ENCODE measurements around the gene DMD.
"Not testable (repeated sequence)": the region's sequence is repeated elsewhere in the genome, so short reads cannot be mapped to it uniquely, and the experiment has no call there.

DMD gene

DNA sequence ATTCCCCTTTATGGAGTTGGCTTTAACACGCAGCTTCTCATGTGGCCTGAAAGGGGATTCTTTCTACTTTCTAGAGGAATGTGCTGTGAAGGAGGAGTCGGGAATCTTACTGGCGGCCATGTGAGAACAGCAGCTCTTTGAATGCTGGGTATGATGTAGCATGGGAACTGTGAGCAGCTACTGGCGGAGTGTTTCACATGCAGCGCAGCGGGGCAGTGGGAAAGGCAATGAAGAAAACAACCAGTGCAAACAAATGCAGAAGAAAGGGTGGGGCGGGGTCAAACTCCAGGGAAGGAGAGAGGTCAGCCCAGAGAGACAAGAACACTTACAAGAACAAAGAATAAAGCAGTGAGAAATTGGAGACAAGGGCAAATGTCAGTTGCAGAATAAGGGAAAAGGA is 1775.8 kb downstream of the DMD start:
- no peak for DNase-seq (ENCODE audit: low spot score)

DNA sequence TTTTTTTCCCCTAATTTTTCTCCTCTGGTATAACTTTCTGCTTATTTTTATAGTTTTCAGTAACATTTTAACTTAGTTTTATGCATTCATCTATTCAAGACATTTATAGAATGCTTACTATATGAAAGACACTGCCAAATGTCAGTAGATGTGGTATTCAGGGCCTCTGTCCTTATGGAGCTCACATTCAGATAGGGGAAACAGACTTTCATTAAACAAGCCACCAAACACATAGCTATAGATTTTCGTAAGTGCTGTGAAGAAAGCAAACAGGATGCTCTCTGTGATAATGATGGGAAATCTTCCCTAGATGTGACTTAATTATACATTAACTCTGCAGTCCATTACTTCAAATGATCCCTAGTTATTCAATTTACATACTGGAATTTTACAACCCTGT is 1777.5 kb downstream of the DMD start:
- DNase-seq (ENCODE audit: low spot score), result no peak

DNA sequence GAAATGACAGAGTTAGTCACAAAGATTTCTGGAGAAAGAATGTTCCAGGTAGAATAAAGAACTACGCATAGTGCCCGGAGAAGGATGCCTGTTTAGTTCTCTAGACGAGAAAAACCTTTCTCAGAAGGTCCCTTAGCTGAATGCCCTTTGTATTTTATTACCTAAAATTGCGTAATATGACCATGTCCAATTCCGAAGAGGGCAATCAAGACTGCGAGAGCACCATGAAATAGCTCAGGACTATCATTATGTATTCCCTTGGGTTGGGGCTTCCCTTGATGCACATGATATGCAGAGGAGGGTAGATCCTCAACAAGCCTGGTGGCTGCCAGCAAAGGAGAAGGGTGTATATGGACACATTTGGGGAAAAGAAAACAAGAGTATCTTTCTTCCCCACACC is 1781.4 kb downstream of the DMD start:
- DNase-seq (ENCODE audit: low spot score), result no peak

DNA sequence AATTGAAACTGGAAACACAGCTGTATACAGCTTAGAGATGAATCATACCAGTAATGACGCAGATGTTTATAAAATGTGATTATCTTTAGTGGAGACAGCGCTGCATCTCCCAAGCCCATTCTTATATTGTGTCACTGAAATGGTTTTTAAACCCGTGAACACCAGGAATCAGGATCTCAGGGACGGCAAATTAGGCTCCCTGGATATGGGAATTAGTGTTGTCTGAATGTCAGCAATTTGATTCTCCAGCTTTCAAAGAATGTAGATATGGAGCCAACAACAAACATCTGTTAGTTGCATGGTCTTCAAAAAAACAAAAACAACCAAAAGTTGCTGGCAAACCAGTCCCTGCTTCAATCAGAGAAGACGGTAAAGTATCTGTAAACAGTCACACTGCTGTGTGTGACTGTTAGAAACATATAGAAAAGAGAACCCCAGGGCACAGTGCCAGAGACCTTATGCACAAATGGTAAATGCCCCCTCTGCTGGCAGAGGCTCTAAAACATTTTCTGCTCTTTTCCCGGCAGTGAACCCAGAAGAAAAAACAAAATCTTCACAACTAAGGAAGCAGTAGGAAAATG is 1787.7 kb downstream of the DMD start:
- DNase-seq (ENCODE audit: low spot score), result no peak

DNA sequence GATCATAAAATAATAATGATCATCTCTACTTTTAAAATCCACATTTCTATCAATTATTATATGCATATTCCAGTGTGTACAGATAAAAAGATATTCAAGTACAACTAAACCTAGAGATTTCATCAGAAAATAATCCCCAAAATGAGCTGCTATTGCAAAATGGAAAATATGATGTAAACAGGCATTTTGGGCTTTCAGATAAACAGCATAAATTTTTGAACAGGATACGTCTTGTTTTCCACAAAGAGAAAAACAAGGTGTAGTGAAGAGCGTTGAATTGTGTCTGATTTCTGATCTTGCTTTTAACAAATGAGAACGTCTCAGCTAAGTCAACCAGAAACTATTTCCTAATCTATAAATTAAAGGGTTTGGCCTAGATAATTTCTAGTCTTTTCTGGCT is 1789.9 kb downstream of the DMD start:
- DNase-seq (ENCODE audit: low spot score), result no peak

DNA sequence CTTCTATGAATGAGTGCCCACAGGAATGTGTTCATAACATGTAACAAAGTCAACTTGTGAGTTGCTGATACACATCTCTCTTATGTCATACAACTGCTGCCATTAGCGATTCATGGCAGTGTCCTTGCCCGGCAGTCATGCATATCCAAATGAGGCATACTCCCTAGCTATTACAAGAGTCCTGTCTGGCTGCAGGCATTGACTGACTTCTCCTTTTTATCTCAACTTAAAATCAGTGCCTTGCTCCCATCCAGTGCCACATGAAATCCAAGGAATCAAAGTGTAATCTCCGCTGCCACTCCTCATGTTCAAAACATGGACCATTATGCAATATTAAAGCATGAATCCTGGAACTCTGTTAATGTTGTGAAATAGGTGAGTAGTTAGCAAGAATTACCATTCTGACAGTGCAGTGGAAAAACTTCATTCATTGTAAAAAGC is 1790.6 kb downstream of the DMD start:
- DNase-seq (ENCODE audit: low spot score), result no peak

DNA sequence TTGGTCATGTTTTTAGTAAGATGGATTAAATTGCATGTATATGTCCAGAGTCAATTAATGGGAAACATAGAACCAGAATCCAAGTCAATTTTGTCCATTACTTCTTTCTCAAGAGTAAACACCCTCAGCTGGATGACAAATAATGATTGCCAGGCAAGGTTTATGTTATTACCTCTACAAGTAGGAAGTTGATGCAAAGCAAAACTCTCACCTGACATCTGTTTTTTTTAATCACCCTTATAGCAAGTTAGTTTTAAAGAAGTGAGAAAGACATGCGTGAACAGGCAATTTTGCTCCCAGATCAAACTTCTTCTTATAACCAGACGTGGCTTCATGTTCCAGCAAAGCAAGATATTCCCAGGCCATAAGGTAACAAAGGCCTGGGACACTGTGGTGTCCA is 1791.0 kb downstream of the DMD start:
- DNase-seq (ENCODE audit: low spot score), result no peak

DNA sequence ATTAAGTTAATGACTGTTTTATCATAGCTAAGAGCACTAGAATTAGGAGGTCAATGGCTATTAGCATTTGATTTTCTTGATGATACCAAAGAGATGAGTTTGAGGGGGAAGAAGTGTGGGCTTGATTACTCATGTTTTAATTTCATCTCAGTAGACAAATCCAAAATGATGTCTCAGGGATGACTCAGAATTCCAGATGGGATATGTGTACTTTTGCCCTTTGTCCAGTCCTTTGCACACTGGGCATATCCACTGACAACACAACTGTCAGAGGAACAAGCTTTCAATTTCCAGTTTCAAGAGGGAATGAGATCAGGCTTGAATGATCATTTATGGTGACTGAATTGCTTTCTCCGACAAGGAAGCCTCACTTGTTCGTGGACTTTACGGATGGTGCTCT is 1814.2 kb downstream of the DMD start:
- peak; percentile 0 for DNase-seq (ENCODE audit: low spot score)

DNA sequence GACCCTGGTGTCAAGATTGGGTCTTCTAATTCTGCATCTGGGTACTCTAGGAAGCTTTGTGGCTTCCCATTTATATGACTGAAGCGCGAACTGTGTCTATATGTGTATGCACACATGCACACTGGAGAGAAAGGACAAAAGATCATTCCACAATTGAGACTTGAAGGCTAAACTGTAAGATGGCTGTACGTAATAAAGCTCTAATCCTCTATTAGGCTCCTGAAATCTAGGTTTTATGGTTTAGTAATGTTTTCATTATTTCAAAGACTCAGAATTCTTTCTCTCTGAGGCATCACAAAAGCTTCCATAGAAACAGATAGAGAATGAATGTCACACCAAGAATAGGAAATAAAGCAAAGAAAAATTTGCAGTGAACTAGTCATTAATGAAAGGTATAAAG is 1818.8 kb downstream of the DMD start:
- DNase-seq (ENCODE audit: low spot score), result no peak

DNA sequence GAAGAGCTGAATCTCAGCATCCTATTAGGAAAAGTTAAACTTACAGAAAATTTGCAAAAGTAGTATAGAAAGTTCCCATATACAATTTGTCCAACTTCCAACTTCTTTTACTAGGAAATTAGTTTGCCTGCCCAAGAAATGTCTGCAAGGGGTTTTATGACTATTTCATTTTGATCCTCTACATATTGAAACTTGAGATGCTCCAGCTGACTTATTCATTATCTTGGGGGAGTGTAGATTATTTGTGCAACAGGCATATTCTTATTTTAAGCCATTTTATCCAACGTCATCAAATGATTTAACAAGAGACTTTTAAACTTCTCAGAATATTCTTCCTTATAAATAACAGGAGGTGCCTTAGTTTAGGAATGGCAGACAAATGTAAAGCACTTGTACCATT is 1822.4 kb downstream of the DMD start:
- no peak for DNase-seq (ENCODE audit: low spot score)

DNA sequence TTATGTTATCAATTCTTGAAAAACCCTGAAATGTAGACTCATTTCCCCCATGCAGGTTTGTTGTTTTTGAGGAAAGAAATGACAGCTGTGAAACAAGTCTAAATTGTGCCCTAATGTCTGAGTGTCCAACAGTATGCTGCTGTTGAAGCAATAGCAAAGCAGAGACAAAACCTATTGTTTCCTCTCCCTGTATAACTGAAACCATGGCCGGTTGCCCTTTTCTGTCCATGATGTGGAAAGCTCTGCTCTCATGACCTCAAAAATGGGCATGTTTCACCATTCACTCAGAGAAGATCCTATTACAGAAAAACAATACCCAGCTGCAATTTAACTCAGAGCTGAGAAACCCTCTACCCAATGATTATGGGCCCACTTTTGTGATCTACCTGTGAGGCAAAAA is 1826.9 kb downstream of the DMD start:
- DNase-seq (ENCODE audit: low spot score), result no peak

DNA sequence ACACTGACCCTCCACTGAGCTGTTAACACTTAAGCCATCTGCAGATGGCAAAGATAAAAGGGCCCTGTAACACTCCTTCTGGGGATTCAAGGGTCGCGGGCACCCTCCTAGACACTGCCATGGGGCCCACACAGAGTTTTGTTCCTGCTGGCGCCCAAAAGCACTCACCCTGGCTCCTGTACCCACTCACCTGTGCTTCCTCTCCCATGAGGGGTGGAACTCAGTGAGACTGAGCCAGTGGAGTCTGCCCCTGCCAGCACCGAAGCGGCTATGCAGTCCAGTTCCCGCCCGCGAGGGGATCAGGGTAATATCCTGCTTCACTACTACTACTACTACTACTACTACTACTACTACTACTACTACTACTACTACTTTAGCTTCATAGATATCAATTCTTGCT is 1827.4 kb downstream of the DMD start:
- DNase-seq (ENCODE audit: low spot score), result no peak

DNA sequence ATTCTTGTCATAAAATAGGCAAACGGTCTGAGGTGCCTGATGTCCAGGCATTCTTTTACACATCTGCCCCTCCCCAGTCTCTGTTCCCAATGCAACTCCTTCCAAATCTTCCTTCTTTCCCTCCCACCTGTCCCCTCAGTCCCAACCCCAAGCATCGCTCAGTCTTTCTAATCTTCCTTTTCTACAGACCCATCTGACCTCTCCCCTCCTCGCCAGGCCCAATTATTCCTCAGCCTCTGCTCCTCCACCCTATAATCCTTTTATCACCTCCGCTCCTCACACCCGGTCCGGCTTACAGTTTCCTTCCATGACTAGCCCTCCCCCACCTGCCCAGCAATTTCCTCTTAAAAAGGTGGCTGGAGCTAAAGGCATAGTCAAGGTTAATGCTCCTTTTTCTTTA is 1832.4 kb downstream of the DMD start:
- DNase-seq (ENCODE audit: low spot score), result not testable (repeated sequence)

DNA sequence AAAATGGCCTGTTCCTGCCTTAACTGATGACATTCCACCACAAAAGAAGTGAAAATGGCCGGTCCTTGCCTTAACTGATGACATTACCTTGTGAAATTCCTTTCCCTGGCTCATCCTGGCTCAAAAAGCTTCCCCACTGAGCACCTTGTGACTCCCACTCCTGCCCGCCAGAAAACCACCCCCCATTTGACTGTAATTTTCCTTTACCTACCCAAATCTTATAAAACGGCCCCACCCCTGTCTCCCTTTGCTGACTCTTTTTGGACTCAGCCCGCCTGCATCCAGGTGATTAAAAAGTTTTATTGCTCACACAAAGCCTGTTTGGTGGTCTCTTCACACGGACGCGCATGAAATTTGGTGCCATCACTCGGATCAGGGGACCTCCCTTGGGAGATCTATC is 1833.5 kb downstream of the DMD start:
- DNase-seq (ENCODE audit: low spot score), result not testable (repeated sequence)

DNA sequence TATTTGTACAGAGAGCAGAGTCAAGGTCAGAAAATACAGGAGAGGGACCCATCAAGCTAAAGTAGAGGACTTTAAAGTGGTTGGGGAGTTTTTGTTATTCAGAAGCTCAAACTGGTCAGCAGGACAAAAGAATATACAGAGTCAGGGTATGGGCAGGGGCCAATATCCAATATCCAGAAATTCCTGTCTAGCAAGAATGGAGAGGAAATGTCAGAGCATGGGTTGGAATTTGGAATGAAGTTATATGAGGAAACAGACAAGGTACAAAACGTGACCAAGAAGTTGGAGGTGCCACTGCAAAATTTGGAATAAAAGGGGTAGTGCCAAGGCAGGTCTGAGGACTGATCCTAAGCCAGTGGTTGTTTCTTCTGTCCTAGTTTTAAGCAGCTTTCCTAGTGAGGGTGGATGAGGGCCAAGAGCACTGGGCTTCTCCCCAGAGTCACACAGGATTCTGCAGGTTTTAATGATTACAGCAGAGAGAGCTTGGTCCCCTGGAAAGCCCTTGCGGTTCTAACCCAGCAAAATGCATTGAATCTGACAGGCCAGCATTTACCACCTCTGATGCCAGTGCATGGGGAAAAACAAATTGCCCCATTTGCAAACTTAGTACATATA is 1834.8 kb downstream of the DMD start:
- no peak for DNase-seq (ENCODE audit: low spot score)

DNA sequence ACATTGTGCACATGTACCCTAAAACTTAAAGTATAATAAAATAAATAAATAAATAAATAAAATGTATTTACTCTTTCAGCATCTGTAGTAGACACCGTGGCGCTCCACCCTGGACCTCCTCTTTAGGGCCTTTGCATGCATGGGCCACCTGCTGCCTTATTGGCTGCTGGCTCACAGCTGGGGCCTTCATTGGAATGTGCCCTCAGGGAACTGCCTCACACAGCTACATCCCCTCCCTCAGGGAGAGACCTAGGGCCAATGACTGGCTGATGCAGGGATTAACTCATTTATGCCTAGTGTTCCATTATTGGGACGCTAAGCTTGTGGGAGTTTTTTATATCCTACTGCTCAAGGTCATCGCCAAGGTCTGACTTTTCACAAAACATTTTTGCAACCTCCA is 1836.6 kb downstream of the DMD start:
- DNase-seq (ENCODE audit: low spot score), result no peak

DNA sequence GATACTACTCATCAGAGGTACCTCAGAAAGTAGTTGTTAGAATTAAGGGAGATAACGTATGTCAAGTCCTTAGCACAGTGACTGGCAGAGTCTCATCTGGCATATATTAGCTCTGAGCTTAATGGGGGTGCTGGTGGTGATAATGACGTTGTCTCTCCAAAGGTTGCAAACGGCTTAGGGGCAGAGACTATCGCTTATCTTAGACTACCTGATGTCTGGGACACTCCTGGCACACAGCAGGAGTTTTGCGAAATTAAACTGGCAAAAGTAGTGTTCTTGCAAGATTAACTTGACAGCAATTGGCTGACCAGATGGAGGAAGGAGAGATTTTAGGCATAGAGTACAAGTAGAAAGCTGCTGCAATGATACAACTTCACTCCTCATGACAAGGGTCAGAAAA is 1839.4 kb downstream of the DMD start:
- DNase-seq (ENCODE audit: low spot score), result no peak

DNA sequence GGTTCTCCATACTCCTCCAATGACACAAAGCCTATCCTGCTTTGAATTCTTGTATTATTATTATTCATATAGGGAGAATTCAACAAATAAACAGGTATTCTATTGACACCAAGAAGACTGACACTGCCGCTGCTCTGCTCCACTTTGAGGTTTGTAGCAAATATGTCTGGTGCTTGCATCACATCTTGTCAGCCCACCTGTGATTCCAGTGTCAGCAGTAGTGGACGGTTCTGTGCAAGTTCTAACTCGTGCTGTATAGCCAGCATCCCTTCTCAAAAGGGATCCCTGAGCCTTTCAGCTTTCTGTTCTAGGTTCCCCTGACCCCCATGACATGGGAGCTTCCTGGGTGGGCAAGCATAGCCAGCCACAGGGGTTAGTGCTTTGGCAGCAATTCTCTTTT is 1843.5 kb downstream of the DMD start:
- DNase-seq (ENCODE audit: low spot score), result no peak

DNA sequence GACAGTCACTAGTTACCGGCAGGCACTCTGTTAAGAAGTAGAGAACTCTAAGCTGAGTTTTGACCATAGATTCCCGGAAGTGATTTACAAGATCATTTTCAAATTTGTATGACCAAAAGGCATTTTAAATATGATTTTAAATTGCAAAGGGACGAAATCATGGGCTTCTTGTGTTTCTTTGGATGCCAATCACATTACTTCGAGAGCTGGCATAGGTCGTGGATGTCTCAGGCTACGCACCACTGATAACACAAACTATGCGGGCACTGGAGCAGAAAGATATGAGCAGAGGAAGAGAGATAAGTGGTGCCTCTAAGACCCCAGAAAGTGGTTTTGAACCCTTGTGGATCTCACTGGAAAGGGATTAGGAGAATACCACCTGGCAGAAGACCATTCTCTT is 1845.3 kb downstream of the DMD start:
- DNase-seq (ENCODE audit: low spot score), result no peak

DNA sequence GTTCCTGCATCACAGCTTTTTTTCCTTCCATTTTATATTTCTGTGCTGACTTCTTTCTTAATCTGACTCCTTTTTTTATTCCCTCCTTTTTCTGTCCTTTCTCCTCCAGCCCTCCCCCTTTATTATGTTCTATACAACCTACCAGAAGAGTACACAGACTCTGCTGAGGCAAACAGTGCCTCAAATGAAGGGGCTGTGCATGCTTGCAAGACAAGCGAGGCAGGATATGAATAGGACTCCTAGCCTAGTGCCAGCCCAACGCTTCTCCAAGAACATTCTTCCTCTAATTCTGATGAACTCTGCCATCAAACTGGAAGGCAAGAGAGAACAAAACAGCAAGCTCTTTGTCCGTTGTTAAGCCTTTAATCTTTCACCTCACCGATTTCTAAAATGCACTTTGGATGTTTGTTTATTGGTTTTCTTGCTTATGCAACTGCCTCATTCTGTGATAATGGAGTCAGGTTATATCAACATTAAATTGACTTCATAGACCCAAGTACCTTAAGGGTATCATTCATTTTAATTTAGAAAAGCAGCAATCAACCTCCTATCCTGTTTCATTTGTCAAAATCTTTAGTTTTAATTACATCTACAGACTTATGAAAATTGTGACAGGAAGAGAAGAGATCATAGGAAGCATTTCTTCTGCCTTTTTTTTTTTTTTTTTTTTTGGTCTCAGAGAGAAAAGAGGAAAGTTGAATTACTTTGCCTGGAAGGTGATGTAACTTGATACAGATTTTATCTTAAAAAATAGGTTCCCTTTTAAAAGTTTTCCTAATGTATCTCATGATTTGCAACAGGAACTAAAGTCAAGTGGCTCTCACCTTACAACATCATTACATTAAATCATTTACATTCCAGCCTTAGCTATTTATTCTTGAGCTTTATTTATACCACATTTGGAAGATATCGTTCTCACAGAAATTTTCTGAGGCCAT is 1854.8 kb downstream of the DMD start:
- no peak for DNase-seq (ENCODE audit: low spot score)

DNA sequence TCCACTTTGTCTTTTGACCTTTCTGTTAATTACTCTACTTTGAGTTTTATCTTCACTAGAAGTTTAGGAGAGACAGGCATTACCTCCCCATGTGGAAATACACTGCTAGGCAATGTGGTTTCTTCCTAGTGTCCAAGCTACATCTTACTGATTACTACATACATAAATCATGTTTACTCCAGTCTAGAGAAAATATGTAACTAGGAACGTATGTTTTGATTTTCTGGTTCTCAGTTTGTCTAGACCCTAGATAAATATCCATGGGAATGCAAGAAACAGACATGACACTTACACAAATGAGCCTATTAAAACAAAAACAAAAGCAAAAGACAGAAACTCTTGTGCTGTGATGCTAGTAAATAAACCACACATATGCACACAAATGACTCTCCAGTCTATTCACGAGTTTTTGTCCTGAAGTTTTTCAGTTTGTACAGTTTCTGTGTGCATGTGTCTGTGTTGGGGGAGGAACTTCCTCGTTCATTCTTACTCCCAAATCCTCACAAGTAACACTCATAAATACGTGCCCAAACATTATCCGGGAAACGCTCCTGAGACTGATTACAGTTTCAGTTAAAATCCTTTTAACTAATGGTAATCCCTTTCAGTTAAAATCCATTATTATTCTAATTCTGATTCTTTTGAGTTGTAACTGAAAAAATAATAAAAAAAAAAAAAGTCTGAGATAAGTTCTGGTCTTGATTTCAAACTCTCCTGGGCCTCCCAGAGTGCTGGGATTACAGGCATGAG is 1856.0 kb downstream of the DMD start:
- no peak for DNase-seq (ENCODE audit: low spot score)

DNA sequence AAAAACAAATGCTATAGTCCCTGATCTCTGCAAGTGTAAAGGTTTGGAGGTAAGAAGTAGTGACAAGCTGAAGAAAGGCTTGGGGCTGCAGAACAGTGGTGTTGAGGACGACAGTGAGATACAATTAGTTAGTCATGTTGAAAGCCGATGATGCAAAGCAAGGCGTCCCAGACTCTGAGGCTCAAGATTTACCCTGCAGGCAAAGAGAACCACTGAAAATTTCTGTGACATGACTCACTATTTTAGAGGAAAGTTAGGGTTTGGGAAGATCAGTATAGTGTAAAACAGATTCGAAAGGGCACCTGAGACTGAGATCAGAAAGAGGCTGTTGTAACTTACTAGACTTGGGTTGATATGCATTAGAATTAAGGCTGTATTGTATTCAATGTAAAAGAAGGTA is 1858.3 kb downstream of the DMD start:
- peak; percentile 19 for DNase-seq (ENCODE audit: low spot score)

DNA sequence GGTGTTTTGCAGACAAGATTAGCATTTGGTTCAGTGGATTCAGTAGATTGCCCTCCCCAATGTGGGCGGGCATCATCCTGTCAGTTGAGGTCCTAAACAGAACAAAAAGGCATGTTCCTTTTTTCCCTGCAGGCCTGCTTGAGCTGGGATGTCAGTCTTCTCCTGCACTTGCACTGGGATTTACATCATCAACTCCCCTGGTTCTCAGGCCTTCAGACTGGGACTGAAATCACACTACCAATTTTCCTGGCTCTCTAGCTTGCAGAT is 1860.6 kb downstream of the DMD start:
- DNase-seq (ENCODE audit: low spot score), result no peak
